OCI-LY3 (cell line): ENCODE data around the gene CCM2.

Experiments
- CTCF ChIP-seq: fragments of 200-600, 300-600 bp; sonication (generic); IDR thresholded peaks from 2 replicates; pipeline ENCODE4 v1.5.1; 2014; ENCODE audit warnings: antibody characterized with exemption, low read length, low read depth
- EZH2phosphoT487 ChIP-seq: fragments of 200-600 bp; shearing (Covaris generic); IDR thresholded peaks from 2 replicates; pipeline ENCODE4 v1.6.1; 2018; ENCODE audit warnings: antibody characterized with exemption, mixed run types, low read depth

GRCh38 chr7:45070254-45070642, 70.2 kb downstream of the CCM2 start:
- TF ChIP-seq CTCF (no peak), EZH2phosphoT487 (no peak)
